SK-N-SH (cell line): ENCODE measurements around the gene HES1.

Experiments
- CTCF ChIP-seq: fragments of 200-600 bp; sonication (generic); IDR thresholded peaks from 2 replicates; pipeline ENCODE4 v1.6.1; 2017; ENCODE audit warnings: antibody characterized with exemption, mild to moderate bottlenecking, moderate library complexity
- EP300 ChIP-seq, 2 experiments: IDR thresholded peaks; 2 replicates each; pipeline versions ENCODE4 v1.4.0 to v1.6.1; 2012; ENCODE audit warnings: borderline replicate concordance in 1 of 2, low read depth in 1 of 2, low read length in 1 of 2
- EZH2phosphoT487 ChIP-seq: fragments of 200-600 bp; sonication (generic); IDR thresholded peaks from 2 replicates; pipeline ENCODE4 v1.6.1; 2017; ENCODE audit warnings: low read depth, mixed run types, mild to moderate bottlenecking, antibody characterized with exemption, moderate library complexity, borderline replicate concordance
- FOXM1 ChIP-seq: IDR thresholded peaks from 2 replicates; pipeline ENCODE4 v1.4.0; 2012; ENCODE audit warnings: low read depth, mild to moderate bottlenecking
- GABPA ChIP-seq: IDR thresholded peaks from 2 replicates; pipeline ENCODE4 v1.4.0; 2012; ENCODE audit warnings: low read depth, mild to moderate bottlenecking
- JUND ChIP-seq: IDR thresholded peaks from 2 replicates; pipeline ENCODE4 v1.4.0; 2012
- NRF1 ChIP-seq: IDR thresholded peaks from 2 replicates; pipeline ENCODE4 v1.6.1; 2012; ENCODE audit warnings: low read depth, mild to moderate bottlenecking, low read length
- POLR2AphosphoS5 ChIP-seq: IDR thresholded peaks from 2 replicates; pipeline ENCODE4 v1.6.1; 2012; ENCODE audit warnings: low read depth, low read length
- RAD21 ChIP-seq: IDR thresholded peaks from 2 replicates; pipeline ENCODE4 v1.6.1; 2012; ENCODE audit warnings: mild to moderate bottlenecking, low read length
- RCOR1 ChIP-seq: fragments of 150-350 bp; IDR thresholded peaks from 2 replicates; pipeline ENCODE4 v1.6.1; 2017; ENCODE audit warnings: antibody characterized with exemption, low read length
- REST ChIP-seq: IDR thresholded peaks from 2 replicates; pipeline ENCODE4 v1.6.1; 2012; ENCODE audit warnings: mild to moderate bottlenecking, low read depth, low read length, moderate library complexity
- RFX5 ChIP-seq: IDR thresholded peaks from 2 replicates; pipeline ENCODE4 v1.6.1; 2012; ENCODE audit warnings: mild to moderate bottlenecking, improper control_type of control experiment, low read length
- SIN3A ChIP-seq: IDR thresholded peaks from 2 replicates; pipeline ENCODE4 v1.6.1; 2012; ENCODE audit warnings: low read depth, mild to moderate bottlenecking, low read length, moderate library complexity, borderline replicate concordance
- YY1 ChIP-seq: IDR thresholded peaks from 2 replicates; pipeline ENCODE4 v1.4.0; 2012; ENCODE audit warnings: low read depth, mild to moderate bottlenecking

- TF ChIP-seq JUND = no peak
- TF ChIP-seq CTCF = no peak
- TF ChIP-seq RFX5 = no peak
- no peak for TF ChIP-seq GABPA
- TF ChIP-seq EZH2phosphoT487 = no peak
- TF ChIP-seq RAD21 = no peak
- TF ChIP-seq FOXM1 = no peak
- no peak for TF ChIP-seq REST
- no peak for TF ChIP-seq SIN3A
- no peak for TF ChIP-seq EP300 (IDR thresholded peaks at IDR 0.05; ENCODE audit: borderline replicate concordance in 1 of 2, low read depth in 1 of 2, low read length in 1 of 2)
- no peak for TF ChIP-seq YY1
- no peak for TF ChIP-seq NRF1
- no peak for TF ChIP-seq RCOR1
- TF ChIP-seq POLR2AphosphoS5 = no peak
These were observed 12.4 kb downstream of the HES1 start for GRCh38 chr3:194148383-194148782.
